PFSK-1 (cell line): Measurements from ENCODE around the gene ZNF362.

ENCODE experiments used
- FOXP2 ChIP-seq: optimal IDR thresholded peaks from 2 replicates; pipeline ENCODE3; 2011; ENCODE audit warnings: borderline replicate concordance, control low read depth, inconsistent platforms; ENCODE audit not compliant: insufficient read depth; ENCODE audit errors: extremely low read length, extremely low read depth
- POLR2AphosphoS5 ChIP-seq: IDR thresholded peaks from 2 replicates; pipeline ENCODE4 v1.6.1; 2012; ENCODE audit warnings: low read depth, mild to moderate bottlenecking, control low read depth, low read length, moderate library complexity
- REST ChIP-seq, 2 experiments: IDR thresholded peaks; 2 replicates each; pipeline versions ENCODE4 v1.6.1 to v1.8.0; 2011 to 2012; ENCODE audit warnings: low read depth in 2 of 2, low read length in 2 of 2, control low read depth in 1 of 2, inconsistent platforms in 1 of 2, mild to moderate bottlenecking in 1 of 2, moderate library complexity in 1 of 2; ENCODE audit not compliant: insufficient read depth in 1 of 2
- SIN3A ChIP-seq: IDR thresholded peaks from 2 replicates; pipeline ENCODE4 v1.6.1; 2012; ENCODE audit warnings: mild to moderate bottlenecking, low read length, moderate library complexity, borderline replicate concordance; ENCODE audit not compliant: insufficient read depth
- TAF1 ChIP-seq: IDR thresholded peaks from 2 replicates; pipeline ENCODE4 v1.6.1; 2012; ENCODE audit warnings: low read length, control low read depth, borderline replicate concordance; ENCODE audit not compliant: insufficient read depth

DNA sequence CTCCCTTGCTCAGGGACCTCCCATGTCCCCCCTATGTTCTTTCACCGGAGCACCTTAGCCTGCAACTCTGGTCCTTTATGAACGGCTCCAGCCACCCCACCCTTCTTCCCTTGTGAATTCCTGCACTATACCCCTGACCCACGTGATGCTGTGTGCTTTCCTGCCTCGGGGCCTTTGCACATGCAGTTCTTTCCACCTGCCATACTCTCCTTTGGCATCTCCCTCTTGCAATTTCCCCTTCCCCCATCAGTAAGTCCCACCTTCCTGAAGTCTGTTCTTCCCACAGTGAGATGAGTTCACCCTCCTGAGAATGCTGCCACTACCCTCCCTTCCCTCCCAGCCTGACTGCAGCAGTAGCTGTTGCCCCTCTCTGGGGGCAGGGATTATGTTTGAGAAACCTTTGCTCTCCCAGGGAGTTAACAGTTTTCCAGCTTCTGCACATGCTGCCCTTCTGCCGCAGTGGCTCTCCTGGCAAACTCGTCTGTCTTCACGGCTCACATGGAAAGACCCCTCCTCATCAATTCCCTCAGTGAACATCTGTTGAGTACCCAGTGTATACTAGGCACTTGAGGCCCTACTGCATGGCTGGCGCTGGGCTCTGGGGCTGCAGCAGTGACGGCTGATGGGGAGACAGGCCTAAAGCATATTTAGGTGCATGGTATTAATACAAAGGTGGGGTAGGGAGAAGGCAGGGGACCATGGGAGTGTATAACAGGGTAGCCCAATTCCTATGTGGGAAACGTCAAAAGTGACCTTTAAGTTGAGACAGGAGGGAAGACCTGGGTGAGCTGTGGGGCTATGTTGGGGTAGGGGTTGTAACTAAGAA, 9.7 kb downstream of the ZNF362 start:
- TF ChIP-seq TAF1 (no peak), FOXP2 (no peak), SIN3A (no peak), REST (IDR thresholded peaks at IDR 0.05; ENCODE audit: insufficient read depth in 1 of 2, low read depth in 2 of 2, low read length in 2 of 2) (no peak), POLR2AphosphoS5 (no peak)
